AG04450 (cell line): ENCODE measurements around the gene ACHE. TPM values are rescaled to one million over a fixed set of nuclear protein-coding genes. Genes with fewer than 3 reads are reported as not detected.

Source experiments
- CTCF ChIA-PET: fragments of 300-600, 350-600 bp; formaldehyde crosslinking; extraction: SDS; loops from one replicate; lab custom pipeline; 2022; ENCODE audit warnings: antibody characterized with exemption, inconsistent platforms; lab: Charles Lee
- POLR2A ChIA-PET: fragments of 350-600 bp; formaldehyde crosslinking; extraction: SDS; loops from one replicate; lab custom pipeline; 2021; ENCODE audit warnings: antibody characterized with exemption, inconsistent platforms; lab: Yijun Ruan, JAX
- DNase-seq: peaks from one replicate; pipeline ENCODE4 v3.0.0-alpha.2; 2011; ENCODE audit warnings: low read depth, low spot score
- H3K27ac ChIP-seq: one replicate; pipeline ENCODE4 v1.5.1; 2012; ENCODE audit warnings: low read depth, low read length, control low read depth
- H3K27me3 ChIP-seq: one replicate; pipeline ENCODE4 v1.6.0; 2012; ENCODE audit warnings: low read length; ENCODE audit not compliant: control insufficient read depth, insufficient read depth
- H3K4me3 ChIP-seq: 2 replicates; pipeline ENCODE4 v1.5.1; 2011; ENCODE audit warnings: mild to moderate bottlenecking, low read depth, low read length, control low read depth
- H3K9me3 ChIP-seq: 2 replicates; pipeline ENCODE4 v1.5.1; 2012; ENCODE audit warnings: low read length; ENCODE audit not compliant: control insufficient read depth, insufficient read depth
- CTCF ChIP-seq: IDR thresholded peaks from 2 replicates; pipeline ENCODE4 v1.5.1; 2011; ENCODE audit warnings: low read depth, low read length, control low read depth, inconsistent platforms
- polyA plus RNA-seq: library from polyadenylated mRNA; depleted of rRNA; stranded (reverse); fragments of >200 nt; gene quantifications from 2 replicates; pipeline ENCODE4 v1.2.3, GENCODE V29; 2011

Gene ACHE
- polyA plus RNA-seq, 1 experiment: 0.24 TPM

- Histone ChIP-seq H3K4me3 (no peak overlapping the region), H3K27ac (no peak overlapping the region), H3K9me3 (peaks cover 5% of the 10 kb centered on the region; the same call in 1 of the 2 replicates), H3K27me3 (no peaks in the 10 kb centered on the region)
- TF ChIP-seq CTCF: no peak
- POLR2A ChIA-PET: no interaction called here
- no peak for DNase-seq
- CTCF ChIA-PET: no interaction called here
These were observed 13.5 kb downstream of the ACHE start for GRCh38 chr7:100882201-100882600.

GRCh38 chr7:100881136-100881535 lies 14.6 kb downstream of the ACHE start:
- Histone ChIP-seq H3K27ac (no peak overlapping the region), H3K27me3 (no peaks in the 10 kb centered on the region), H3K9me3 (peaks cover 5% of the 10 kb centered on the region; the same call in 1 of the 2 replicates), H3K4me3 (no peak overlapping the region)
- ChIA-PET CTCF (interaction anchor here (0.6 kb wide), 1 partner anchor 224 kb away, joined by 5 read pairs; no protein-coding TSS in a partner anchor), POLR2A (interaction anchor here (0.6 kb wide), 1 partner anchor 199 kb away, joined by 3 read pairs; no protein-coding TSS in a partner anchor)
- DNase-seq: no peak
- TF ChIP-seq CTCF: no peak

GRCh38 chr7:100880645-100881044 lies 15.0 kb downstream of the ACHE start:
- H3K27me3 ChIP-seq: no peaks in the 10 kb centered on the region
- H3K27ac ChIP-seq: no peak overlapping the region
- no peak for TF ChIP-seq CTCF
- H3K9me3 ChIP-seq: peaks cover 5% of the 10 kb centered on the region; the same call in 1 of the 2 replicates
- DNase-seq: no peak
- POLR2A ChIA-PET: interaction anchor here (0.6 kb wide), 1 partner anchor 199 kb away, joined by 3 read pairs; no protein-coding TSS in a partner anchor
- no peak overlapping the region for H3K4me3 ChIP-seq
- CTCF ChIA-PET: interaction anchor here (0.6 kb wide), 1 partner anchor 224 kb away, joined by 5 read pairs; no protein-coding TSS in a partner anchor

- no peak for TF ChIP-seq CTCF
- Histone ChIP-seq H3K27ac (no peak overlapping the region), H3K27me3 (no peaks in the 10 kb centered on the region), H3K9me3 (no peaks in the 10 kb centered on the region; the same call in 1 of the 2 replicates), H3K4me3 (no peak overlapping the region)
- POLR2A ChIA-PET: no interaction called here
- DNase-seq: no peak
- CTCF ChIA-PET: no interaction called here
These were observed 15.9 kb downstream of the ACHE start for GRCh38 chr7:100879685-100880261.

DNA sequence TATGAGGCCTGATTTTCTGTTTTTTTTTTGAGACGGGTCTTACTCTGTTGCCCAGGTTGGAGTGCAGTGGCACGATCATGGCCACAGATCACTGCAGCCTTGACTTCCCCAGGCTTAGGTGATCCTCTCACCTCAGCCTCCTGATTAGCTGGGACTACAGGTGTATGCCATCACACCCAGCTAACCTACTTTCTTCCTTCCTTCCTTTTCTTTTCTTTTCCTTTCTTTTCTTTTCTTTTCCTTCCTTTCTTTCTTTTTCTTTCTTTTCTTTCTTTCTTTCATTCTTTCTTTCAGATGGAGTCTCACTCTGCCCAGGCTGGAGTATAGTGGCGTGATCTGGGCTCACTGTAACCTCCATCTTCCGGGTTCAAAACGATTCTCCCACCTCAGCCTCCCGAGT lies 17.0 kb downstream of the ACHE start:
- ChIA-PET POLR2A (interaction anchor here (0.6 to 4.3 kb wide), 2 partner anchors 10 to 301 kb away, joined by 3 to 71 read pairs; partner anchors contain the start of genes NAT16 and UFSP1), CTCF (interaction anchor here (1.0 kb wide), 1 partner anchor 216 kb away, joined by 3 read pairs; no protein-coding TSS in a partner anchor)
- Histone ChIP-seq H3K27me3 (no peaks in the 10 kb centered on the region), H3K4me3 (no peak overlapping the region), H3K27ac (no peak overlapping the region), H3K9me3 (no peaks in the 10 kb centered on the region; the same call in 1 of the 2 replicates)
- TF ChIP-seq CTCF: no peak
- no peak for DNase-seq
